GM23338 (cell line): ENCODE data around the gene OR8B8. TPM values are rescaled to one million over a fixed set of nuclear protein-coding genes. Genes with fewer than 3 reads are reported as not detected.

Source experiments
- ATAC-seq: fragments of 200-7000 bp; cut with Tn5 transposase; 3 replicates; pipeline ENCODE4 v1.9.1; 2020
- DNase-seq: peaks from one replicate; pipeline ENCODE4 v3.0.0-alpha.2; 2015; ENCODE audit warnings: low spot score
- H2AFZ ChIP-seq: fragments of 200-600 bp; sonication (generic); 2 replicates; pipeline ENCODE4 v1.8.0; 2016; ENCODE audit warnings: antibody characterized with exemption, mild to moderate bottlenecking, moderate library complexity
- H3F3A ChIP-seq: fragments of 200-600 bp; sonication (generic); replicated peaks from 2 replicates; pipeline ENCODE4 v1.8.0; 2017; ENCODE audit warnings: antibody characterized with exemption, mixed run types, low read depth
- H3K27ac ChIP-seq: fragments of 200-600 bp; sonication (generic); 2 replicates; pipeline ENCODE4 v1.6.1; 2016; ENCODE audit warnings: low read depth
- H3K27me3 ChIP-seq: fragments of 200-600 bp; sonication (generic); 2 replicates; pipeline ENCODE4 v1.8.0; 2016; ENCODE audit warnings: mild to moderate bottlenecking, mixed run types, moderate library complexity; ENCODE audit not compliant: insufficient read depth
- H3K36me3 ChIP-seq: fragments of 200-600 bp; sonication (generic); 2 replicates; pipeline ENCODE4 v1.8.0; 2016; ENCODE audit warnings: mild to moderate bottlenecking; ENCODE audit not compliant: insufficient read depth
- H3K4me1 ChIP-seq: fragments of 200-600 bp; sonication (generic); 2 replicates; pipeline ENCODE4 v1.8.0; 2016; ENCODE audit warnings: mild to moderate bottlenecking, moderate library complexity; ENCODE audit not compliant: insufficient read depth
- H3K4me2 ChIP-seq: fragments of 200-600 bp; sonication (generic); 2 replicates; pipeline ENCODE4 v1.7.1; 2017; ENCODE audit warnings: mixed run types
- H3K4me3 ChIP-seq: fragments of 200-600 bp; sonication (generic); 2 replicates; pipeline ENCODE4 v1.6.1; 2016; ENCODE audit warnings: mixed run types
- H3K79me2 ChIP-seq: fragments of 200-600 bp; sonication (generic); replicated peaks from 2 replicates; pipeline ENCODE4 v1.8.0; 2017; ENCODE audit warnings: mild to moderate bottlenecking; ENCODE audit not compliant: insufficient read depth
- H3K9me2 ChIP-seq: fragments of 200-600 bp; sonication (generic); 2 replicates; pipeline ENCODE4 v1.8.0; 2017; ENCODE audit not compliant: insufficient read depth
- H4K20me1 ChIP-seq: fragments of 200-600 bp; sonication (generic); replicated peaks from 2 replicates; pipeline ENCODE4 v1.8.0; 2017; ENCODE audit warnings: mild to moderate bottlenecking; ENCODE audit not compliant: insufficient read depth
- H3K27ac Mint-ChIP-seq: 2 replicates; pipeline ENCODE4 v1.8.0; 2020; ENCODE audit warnings: inconsistent platforms, mild to moderate bottlenecking, moderate library complexity, mixed read lengths
- H3K27me3 Mint-ChIP-seq: 3 replicates; pipeline ENCODE4 v1.8.0; 2022; ENCODE audit warnings: low read depth, mild to moderate bottlenecking, moderate library complexity, mixed read lengths, inconsistent platforms; ENCODE audit not compliant: insufficient read depth, poor library complexity
- H3K36me3 Mint-ChIP-seq: 3 replicates; pipeline ENCODE4 v1.8.0; 2021; ENCODE audit warnings: low read depth, mild to moderate bottlenecking, inconsistent platforms, moderate library complexity, mixed read lengths
- H3K4me1 Mint-ChIP-seq: 3 replicates; pipeline ENCODE4 v1.8.0; 2020; ENCODE audit warnings: mild to moderate bottlenecking, inconsistent platforms, mixed read lengths
- H3K4me3 Mint-ChIP-seq: 3 replicates; pipeline ENCODE4 v1.8.0; 2021; ENCODE audit warnings: moderate library complexity, mild to moderate bottlenecking, inconsistent platforms, mixed read lengths
- H3K9me3 Mint-ChIP-seq: 3 replicates; pipeline ENCODE4 v1.8.0; 2020; ENCODE audit warnings: moderate library complexity, mild to moderate bottlenecking, inconsistent platforms, mixed read lengths
- CREB1 ChIP-seq: fragments of 250-450 bp; sonication (Bioruptor Pico); IDR thresholded peaks from 2 replicates; pipeline ENCODE4 v1.5.0; 2020; ENCODE audit warnings: low read depth, mild to moderate bottlenecking, moderate library complexity
- EZH2 ChIP-seq: fragments of 200-600 bp; sonication (generic); IDR thresholded peaks from one replicate; pipeline ENCODE4 v1.8.0; 2017; ENCODE audit warnings: antibody characterized with exemption, mild to moderate bottlenecking, low read depth; ENCODE audit not compliant: unreplicated experiment
- EZH2phosphoT487 ChIP-seq: fragments of 200-600 bp; sonication (generic); IDR thresholded peaks from one replicate; pipeline ENCODE4 v1.8.1; 2018; ENCODE audit warnings: antibody characterized with exemption; ENCODE audit not compliant: unreplicated experiment
- JUNB ChIP-seq: IDR thresholded peaks from one replicate; pipeline ENCODE4 v1.6.1; 2016; ENCODE audit warnings: antibody characterized with exemption; ENCODE audit not compliant: unreplicated experiment
- NANOG ChIP-seq: IDR thresholded peaks from 2 replicates; pipeline ENCODE4 v1.6.1; 2016; ENCODE audit warnings: antibody characterized with exemption, borderline replicate concordance
- POLR2AphosphoS5 ChIP-seq: IDR thresholded peaks from 2 replicates; pipeline ENCODE4 v1.6.1; 2016; ENCODE audit warnings: antibody characterized with exemption, low read depth
- STAT1 ChIP-seq: IDR thresholded peaks from one replicate; pipeline ENCODE4 v1.6.1; 2016; ENCODE audit warnings: antibody characterized with exemption; ENCODE audit not compliant: unreplicated experiment
- ZNF114 ChIP-seq: fragments of 250-450 bp; sonication (Bioruptor Pico); IDR thresholded peaks from 2 replicates; pipeline ENCODE4 v1.5.0; 2020; ENCODE audit warnings: mild to moderate bottlenecking, moderate library complexity
- ZNF331 ChIP-seq: fragments of 250-450 bp; sonication (Bioruptor Pico); IDR thresholded peaks from 2 replicates; pipeline ENCODE4 v1.5.0; 2020; ENCODE audit warnings: low read depth, mild to moderate bottlenecking, moderate library complexity
- polyA plus RNA-seq: library from polyadenylated mRNA; unstranded; fragments of >200 nt; fragmentation: Nextera tagmentation; extraction: Ambion mirVana; gene quantifications from 2 replicates; pipeline ENCODE4 v1.2.1, GENCODE V29; 2016
- total RNA-seq: library from RNA; depleted of rRNA; stranded (reverse); fragments of >200 nt; shearing (Covaris generic); gene quantifications from 2 replicates; pipeline ENCODE4 v1.2.3, GENCODE V29; 2014
- TF ChIP-seq, protein P1 (sequence below): IDR thresholded peaks from 2 replicates; pipeline ENCODE4 v1.6.1; 2016; ENCODE audit warnings: antibody characterized with exemption
- TF ChIP-seq, protein P2 (sequence below): fragments of 250-450 bp; sonication (Bioruptor Pico); IDR thresholded peaks from 2 replicates; pipeline ENCODE4 v1.5.0; 2020; ENCODE audit warnings: mild to moderate bottlenecking, moderate library complexity

OR8B8 gene
- total and polyA plus RNA-seq, 2 experiments from 2014 or later, result not detected

DNA sequence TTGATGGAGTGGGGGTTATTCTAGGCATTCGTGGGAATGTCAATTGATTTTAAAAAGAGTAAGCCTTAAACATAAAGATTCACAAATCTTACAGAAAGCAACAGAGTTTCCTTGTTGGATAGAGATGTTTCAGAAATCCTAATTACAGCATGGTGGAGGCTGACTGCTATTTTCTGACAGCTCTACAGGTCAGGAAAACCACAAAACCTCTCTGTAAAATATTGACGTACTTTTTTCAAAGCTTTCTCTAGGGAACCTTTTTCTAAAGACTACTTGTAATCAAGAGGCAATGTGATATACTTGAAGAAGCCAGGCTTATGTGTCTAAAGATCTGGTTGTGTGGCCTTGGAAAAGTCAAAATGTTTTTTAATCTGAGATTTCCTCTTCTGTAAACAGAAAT lies 9.1 kb upstream of the OR8B8 start:
- Mint-ChIP-seq H3K4me3 (no peak overlapping the region), H3K27ac (no peak overlapping the region), H3K27me3 (no peaks in the 10 kb centered on the region), H3K4me1 (peaks cover 10% of the 10 kb centered on the region), H3K9me3 (0 out of 3 replicates have a peak, but pooled peaks cover under 1% of the 10 kb centered on the region), H3K36me3 (no peaks in the 10 kb centered on the region)
- no peak overlapping the region for H3K4me3 ChIP-seq
- H3K4me2 ChIP-seq, result 0 out of 2 replicates have a peak overlapping the region, but pooled peaks have one; percentile 59
- no peaks in the 10 kb centered on the region for H3K9me2 ChIP-seq
- H3K4me1 ChIP-seq, result peaks cover 12% of the 10 kb centered on the region
- H3K79me2 ChIP-seq, result no peaks in the 10 kb centered on the region
- H3K27ac ChIP-seq, result no peak overlapping the region
- no peaks in the 10 kb centered on the region for H4K20me1 ChIP-seq
- no peaks in the 10 kb centered on the region for H3K36me3 ChIP-seq
- no peaks in the 10 kb centered on the region for H3F3A ChIP-seq
- TF ChIP-seq STAT1 (no peak), CREB1 (CRISPR knock-in tag) (no peak), ZNF114 (CRISPR knock-in tag) (no peak), EZH2 (no peak), JUNB (no peak), ZNF331 (CRISPR knock-in tag) (no peak), POLR2AphosphoS5 (no peak)
- TF ChIP-seq, protein P1, sequence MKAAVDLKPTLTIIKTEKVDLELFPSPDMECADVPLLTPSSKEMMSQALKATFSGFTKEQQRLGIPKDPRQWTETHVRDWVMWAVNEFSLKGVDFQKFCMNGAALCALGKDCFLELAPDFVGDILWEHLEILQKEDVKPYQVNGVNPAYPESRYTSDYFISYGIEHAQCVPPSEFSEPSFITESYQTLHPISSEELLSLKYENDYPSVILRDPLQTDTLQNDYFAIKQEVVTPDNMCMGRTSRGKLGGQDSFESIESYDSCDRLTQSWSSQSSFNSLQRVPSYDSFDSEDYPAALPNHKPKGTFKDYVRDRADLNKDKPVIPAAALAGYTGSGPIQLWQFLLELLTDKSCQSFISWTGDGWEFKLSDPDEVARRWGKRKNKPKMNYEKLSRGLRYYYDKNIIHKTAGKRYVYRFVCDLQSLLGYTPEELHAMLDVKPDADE, result no peak
- ATAC-seq (no peak), DNase-seq (no peak)
- no peak overlapping the region for H2AFZ ChIP-seq
- no peaks in the 10 kb centered on the region for H3K27me3 ChIP-seq

DNA sequence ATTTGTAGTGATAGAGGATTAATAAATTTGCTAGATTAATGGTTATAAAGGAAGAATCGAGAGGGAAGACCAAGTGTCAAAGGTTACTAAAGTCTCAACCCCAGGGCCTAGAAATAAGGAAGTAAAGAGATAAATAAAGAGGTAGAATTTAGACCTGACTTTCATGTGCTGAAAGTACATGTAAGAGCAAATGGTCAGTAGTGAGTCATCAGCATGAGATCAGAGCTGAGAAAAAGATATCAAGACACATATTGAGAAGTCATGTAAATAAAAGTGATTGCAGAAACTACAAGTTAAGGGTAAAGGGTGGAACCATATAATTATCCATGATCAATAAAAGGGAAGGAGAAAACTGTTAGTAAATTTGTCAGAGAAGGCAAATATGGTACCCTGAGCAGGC lies 1.4 kb upstream of the OR8B8 start:
- Mint-ChIP-seq H3K4me1 (no peaks in the 10 kb centered on the region), H3K9me3 (no peaks in the 10 kb centered on the region), H3K4me3 (no peak overlapping the region), H3K27me3 (no peaks in the 10 kb centered on the region), H3K27ac (no peak overlapping the region), H3K36me3 (no peaks in the 10 kb centered on the region)
- H3K79me2 ChIP-seq, result no peaks in the 10 kb centered on the region
- DNase-seq (no peak), ATAC-seq (no peak)
- no peak overlapping the region for H2AFZ ChIP-seq
- no peaks in the 10 kb centered on the region for H3K9me2 ChIP-seq
- H3K4me1 ChIP-seq, result no peaks in the 10 kb centered on the region
- H4K20me1 ChIP-seq, result no peaks in the 10 kb centered on the region
- TF ChIP-seq, protein P2, sequence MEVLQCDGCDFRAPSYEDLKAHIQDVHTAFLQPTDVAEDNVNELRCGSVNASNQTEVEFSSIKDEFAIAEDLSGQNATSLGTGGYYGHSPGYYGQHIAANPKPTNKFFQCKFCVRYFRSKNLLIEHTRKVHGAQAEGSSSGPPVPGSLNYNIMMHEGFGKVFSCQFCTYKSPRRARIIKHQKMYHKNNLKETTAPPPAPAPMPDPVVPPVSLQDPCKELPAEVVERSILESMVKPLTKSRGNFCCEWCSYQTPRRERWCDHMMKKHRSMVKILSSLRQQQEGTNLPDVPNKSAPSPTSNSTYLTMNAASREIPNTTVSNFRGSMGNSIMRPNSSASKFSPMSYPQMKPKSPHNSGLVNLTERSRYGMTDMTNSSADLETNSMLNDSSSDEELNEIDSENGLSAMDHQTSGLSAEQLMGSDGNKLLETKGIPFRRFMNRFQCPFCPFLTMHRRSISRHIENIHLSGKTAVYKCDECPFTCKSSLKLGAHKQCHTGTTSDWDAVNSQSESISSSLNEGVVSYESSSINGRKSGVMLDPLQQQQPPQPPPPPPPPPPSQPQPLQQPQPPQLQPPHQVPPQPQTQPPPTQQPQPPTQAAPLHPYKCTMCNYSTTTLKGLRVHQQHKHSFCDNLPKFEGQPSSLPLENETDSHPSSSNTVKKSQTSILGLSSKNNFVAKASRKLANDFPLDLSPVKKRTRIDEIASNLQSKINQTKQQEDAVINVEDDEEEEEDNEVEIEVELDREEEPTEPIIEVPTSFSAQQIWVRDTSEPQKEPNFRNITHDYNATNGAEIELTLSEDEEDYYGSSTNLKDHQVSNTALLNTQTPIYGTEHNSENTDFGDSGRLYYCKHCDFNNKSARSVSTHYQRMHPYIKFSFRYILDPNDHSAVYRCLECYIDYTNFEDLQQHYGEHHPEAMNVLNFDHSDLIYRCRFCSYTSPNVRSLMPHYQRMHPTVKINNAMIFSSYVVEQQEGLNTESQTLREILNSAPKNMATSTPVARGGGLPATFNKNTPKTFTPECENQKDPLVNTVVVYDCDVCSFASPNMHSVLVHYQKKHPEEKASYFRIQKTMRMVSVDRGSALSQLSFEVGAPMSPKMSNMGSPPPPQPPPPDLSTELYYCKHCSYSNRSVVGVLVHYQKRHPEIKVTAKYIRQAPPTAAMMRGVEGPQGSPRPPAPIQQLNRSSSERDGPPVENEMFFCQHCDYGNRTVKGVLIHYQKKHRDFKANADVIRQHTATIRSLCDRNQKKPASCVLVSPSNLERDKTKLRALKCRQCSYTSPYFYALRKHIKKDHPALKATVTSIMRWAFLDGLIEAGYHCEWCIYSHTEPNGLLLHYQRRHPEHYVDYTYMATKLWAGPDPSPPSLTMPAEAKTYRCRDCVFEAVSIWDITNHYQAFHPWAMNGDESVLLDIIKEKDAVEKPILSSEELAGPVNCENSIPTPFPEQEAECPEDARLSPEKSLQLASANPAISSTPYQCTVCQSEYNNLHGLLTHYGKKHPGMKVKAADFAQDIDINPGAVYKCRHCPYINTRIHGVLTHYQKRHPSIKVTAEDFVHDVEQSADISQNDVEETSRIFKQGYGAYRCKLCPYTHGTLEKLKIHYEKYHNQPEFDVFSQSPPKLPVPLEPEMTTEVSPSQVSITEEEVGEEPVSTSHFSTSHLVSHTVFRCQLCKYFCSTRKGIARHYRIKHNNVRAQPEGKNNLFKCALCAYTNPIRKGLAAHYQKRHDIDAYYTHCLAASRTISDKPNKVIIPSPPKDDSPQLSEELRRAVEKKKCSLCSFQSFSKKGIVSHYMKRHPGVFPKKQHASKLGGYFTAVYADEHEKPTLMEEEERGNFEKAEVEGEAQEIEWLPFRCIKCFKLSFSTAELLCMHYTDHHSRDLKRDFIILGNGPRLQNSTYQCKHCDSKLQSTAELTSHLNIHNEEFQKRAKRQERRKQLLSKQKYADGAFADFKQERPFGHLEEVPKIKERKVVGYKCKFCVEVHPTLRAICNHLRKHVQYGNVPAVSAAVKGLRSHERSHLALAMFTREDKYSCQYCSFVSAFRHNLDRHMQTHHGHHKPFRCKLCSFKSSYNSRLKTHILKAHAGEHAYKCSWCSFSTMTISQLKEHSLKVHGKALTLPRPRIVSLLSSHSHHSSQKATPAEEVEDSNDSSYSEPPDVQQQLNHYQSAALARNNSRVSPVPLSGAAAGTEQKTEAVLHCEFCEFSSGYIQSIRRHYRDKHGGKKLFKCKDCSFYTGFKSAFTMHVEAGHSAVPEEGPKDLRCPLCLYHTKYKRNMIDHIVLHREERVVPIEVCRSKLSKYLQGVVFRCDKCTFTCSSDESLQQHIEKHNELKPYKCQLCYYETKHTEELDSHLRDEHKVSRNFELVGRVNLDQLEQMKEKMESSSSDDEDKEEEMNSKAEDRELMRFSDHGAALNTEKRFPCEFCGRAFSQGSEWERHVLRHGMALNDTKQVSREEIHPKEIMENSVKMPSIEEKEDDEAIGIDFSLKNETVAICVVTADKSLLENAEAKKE, result no peak
- no peak for TF ChIP-seq POLR2AphosphoS5
- TF ChIP-seq EZH2phosphoT487, result no peak
- no peak for TF ChIP-seq EZH2
- no peak for TF ChIP-seq NANOG
- no peaks in the 10 kb centered on the region for H3F3A ChIP-seq
- no peak overlapping the region for H3K4me2 ChIP-seq
- H3K4me3 ChIP-seq, result no peak overlapping the region
- H3K36me3 ChIP-seq, result no peaks in the 10 kb centered on the region
- no peaks in the 10 kb centered on the region for H3K27me3 ChIP-seq
- H3K27ac ChIP-seq, result no peak overlapping the region
